MM.1S (cell line): ENCODE results near the gene ABCA13.

ENCODE experiments used
- EZH2 ChIP-seq: fragments of 300-600 bp; sonication (generic); optimal IDR thresholded peaks from 2 replicates; pipeline ENCODE3; 2017; ENCODE audit warnings: low read depth, mild to moderate bottlenecking, antibody characterized with exemption, low read length, mixed read lengths
- EZH2phosphoT487 ChIP-seq: fragments of 300-600 bp; sonication (generic); IDR thresholded peaks from 2 replicates; pipeline ENCODE4 v1.6.1; 2018; ENCODE audit warnings: antibody characterized with exemption, low read length
- TF ChIP-seq, protein P1 (sequence below): fragments of 300-600 bp; sonication (generic); IDR thresholded peaks from 2 replicates; pipeline ENCODE4 v1.5.1; 2016; ENCODE audit warnings: antibody characterized with exemption, low read length, mixed read lengths

DNA sequence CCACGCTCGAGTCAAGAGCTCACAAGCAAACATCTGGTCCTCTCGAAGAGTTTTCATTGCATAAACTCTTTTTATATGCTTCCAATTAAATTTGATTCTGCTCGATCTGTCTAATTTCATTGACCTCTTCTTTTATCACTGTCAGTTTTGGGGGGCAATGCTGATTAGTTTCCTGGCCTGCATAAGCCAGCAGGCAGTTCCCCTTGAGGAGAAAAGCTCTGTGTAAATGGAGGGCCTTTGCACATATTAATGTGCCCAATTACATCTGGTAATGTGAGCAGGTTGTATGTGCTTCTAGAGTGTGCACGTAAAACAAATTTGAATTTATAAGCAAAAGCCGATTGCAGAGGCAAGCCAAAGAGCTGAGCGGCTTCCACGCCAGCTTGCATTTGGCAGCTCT is 210.3 kb downstream of the ABCA13 start:
- TF ChIP-seq, protein P1, sequence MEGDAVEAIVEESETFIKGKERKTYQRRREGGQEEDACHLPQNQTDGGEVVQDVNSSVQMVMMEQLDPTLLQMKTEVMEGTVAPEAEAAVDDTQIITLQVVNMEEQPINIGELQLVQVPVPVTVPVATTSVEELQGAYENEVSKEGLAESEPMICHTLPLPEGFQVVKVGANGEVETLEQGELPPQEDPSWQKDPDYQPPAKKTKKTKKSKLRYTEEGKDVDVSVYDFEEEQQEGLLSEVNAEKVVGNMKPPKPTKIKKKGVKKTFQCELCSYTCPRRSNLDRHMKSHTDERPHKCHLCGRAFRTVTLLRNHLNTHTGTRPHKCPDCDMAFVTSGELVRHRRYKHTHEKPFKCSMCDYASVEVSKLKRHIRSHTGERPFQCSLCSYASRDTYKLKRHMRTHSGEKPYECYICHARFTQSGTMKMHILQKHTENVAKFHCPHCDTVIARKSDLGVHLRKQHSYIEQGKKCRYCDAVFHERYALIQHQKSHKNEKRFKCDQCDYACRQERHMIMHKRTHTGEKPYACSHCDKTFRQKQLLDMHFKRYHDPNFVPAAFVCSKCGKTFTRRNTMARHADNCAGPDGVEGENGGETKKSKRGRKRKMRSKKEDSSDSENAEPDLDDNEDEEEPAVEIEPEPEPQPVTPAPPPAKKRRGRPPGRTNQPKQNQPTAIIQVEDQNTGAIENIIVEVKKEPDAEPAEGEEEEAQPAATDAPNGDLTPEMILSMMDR, result no peak
- TF ChIP-seq EZH2, result no peak
- no peak for TF ChIP-seq EZH2phosphoT487
